Loucy (cell line): ENCODE results near the gene PRDM2.
A peak's percentile ranks its signal among the peaks of the same experiment; 100 is the strongest.

ENCODE experiments used
- H2AFZ ChIP-seq: fragments of 200-600 bp; sonication (generic); 2 replicates; pipeline ENCODE4 v1.6.0; 2016; ENCODE audit warnings: antibody characterized with exemption, mild to moderate bottlenecking, low read length, moderate library complexity
- H3F3A ChIP-seq: fragments of 200-600 bp; 2 replicates; pipeline ENCODE4 v1.6.0; 2016; ENCODE audit warnings: antibody characterized with exemption, low read depth, mild to moderate bottlenecking
- H3K27me3 ChIP-seq: fragments of 200-600 bp; sonication (generic); 2 replicates; pipeline ENCODE4 v1.6.1; 2014; ENCODE audit warnings: low read length, mild to moderate bottlenecking; ENCODE audit not compliant: insufficient read depth, poor library complexity, severe bottlenecking
- H3K36me3 ChIP-seq: fragments of 200-600 bp; sonication (generic); 2 replicates; pipeline ENCODE4 v1.6.1; 2016; ENCODE audit warnings: low read length; ENCODE audit not compliant: insufficient read depth
- H3K4me1 ChIP-seq: fragments of 200-600 bp; sonication (generic); 2 replicates; pipeline ENCODE4 v1.5.1; 2014; ENCODE audit warnings: low read length, mild to moderate bottlenecking; ENCODE audit not compliant: insufficient read depth, poor library complexity, severe bottlenecking
- H3K4me2 ChIP-seq: fragments of 200-600 bp; sonication (generic); 2 replicates; pipeline ENCODE4 v1.6.0; 2014; ENCODE audit warnings: antibody characterized with exemption, low read length, low read depth, mild to moderate bottlenecking; ENCODE audit not compliant: poor library complexity, severe bottlenecking
- H3K4me3 ChIP-seq: fragments of 200-600 bp; sonication (generic); 2 replicates; pipeline ENCODE4 v1.5.1; 2014; ENCODE audit warnings: low read length, mild to moderate bottlenecking, mixed read lengths; ENCODE audit not compliant: poor library complexity, severe bottlenecking
- H3K79me2 ChIP-seq: fragments of 200-600 bp; sonication (generic); 2 replicates; pipeline ENCODE4 v1.6.1; 2014; ENCODE audit warnings: low read length; ENCODE audit not compliant: insufficient read depth
- H3K9ac ChIP-seq: fragments of 200-600 bp; sonication (generic); 2 replicates; pipeline ENCODE4 v1.6.0; 2014; ENCODE audit warnings: mild to moderate bottlenecking, low read depth, low read length, moderate library complexity; ENCODE audit not compliant: poor library complexity, severe bottlenecking
- H3K9me2 ChIP-seq: fragments of 200-600 bp; sonication (generic); replicated peaks from 2 replicates; pipeline ENCODE4 v1.6.1; 2016; ENCODE audit warnings: low read depth, low read length, mixed read lengths
- H3K9me3 ChIP-seq: fragments of 200-600 bp; sonication (generic); 2 replicates; pipeline ENCODE4 v1.6.1; 2014; ENCODE audit warnings: mild to moderate bottlenecking, antibody characterized with exemption, low read length, low read depth; ENCODE audit not compliant: insufficient read depth
- H4K20me1 ChIP-seq: fragments of 200-600 bp; sonication (generic); 2 replicates; pipeline ENCODE4 v1.6.0; 2014; ENCODE audit warnings: antibody characterized with exemption, low read length, mild to moderate bottlenecking; ENCODE audit not compliant: insufficient read depth, poor library complexity, severe bottlenecking
- EZH2phosphoT487 ChIP-seq: fragments of 200-600 bp; IDR thresholded peaks from 2 replicates; pipeline ENCODE4 v1.6.1; 2018; ENCODE audit warnings: antibody characterized with exemption, mild to moderate bottlenecking, moderate library complexity, borderline replicate concordance
- TF ChIP-seq, protein P1 (sequence below): fragments of 200-600 bp; sonication (generic); conservative IDR thresholded peaks from 2 replicates; pipeline ENCODE4 v1.5.1; 2014; ENCODE audit warnings: mild to moderate bottlenecking, antibody characterized with exemption, low read length

Gene PRDM2

GRCh38 chr1:13728091-13728715, 28.2 kb downstream of the PRDM2 start:
- H3K79me2 ChIP-seq = peaks cover 83% of the 10 kb centered on the region
- H3K4me2 ChIP-seq = no peak overlapping the region
- peaks cover 3% of the 10 kb centered on the region; the same call in 1 of the 2 replicates for H3K36me3 ChIP-seq
- peaks cover 15% of the 10 kb centered on the region for H3F3A ChIP-seq
- no peaks in the 10 kb centered on the region for H3K27me3 ChIP-seq
- peak overlapping the region; percentile 29 for H3K9ac ChIP-seq
- H3K4me3 ChIP-seq = no peak overlapping the region
- no peaks in the 10 kb centered on the region for H3K9me2 ChIP-seq
- H2AFZ ChIP-seq = no peak overlapping the region
- H4K20me1 ChIP-seq = no peaks in the 10 kb centered on the region
- peaks cover 81% of the 10 kb centered on the region for H3K4me1 ChIP-seq
- H3K9me3 ChIP-seq = no peaks in the 10 kb centered on the region
- no peak for TF ChIP-seq EZH2phosphoT487
- TF ChIP-seq, protein P1, sequence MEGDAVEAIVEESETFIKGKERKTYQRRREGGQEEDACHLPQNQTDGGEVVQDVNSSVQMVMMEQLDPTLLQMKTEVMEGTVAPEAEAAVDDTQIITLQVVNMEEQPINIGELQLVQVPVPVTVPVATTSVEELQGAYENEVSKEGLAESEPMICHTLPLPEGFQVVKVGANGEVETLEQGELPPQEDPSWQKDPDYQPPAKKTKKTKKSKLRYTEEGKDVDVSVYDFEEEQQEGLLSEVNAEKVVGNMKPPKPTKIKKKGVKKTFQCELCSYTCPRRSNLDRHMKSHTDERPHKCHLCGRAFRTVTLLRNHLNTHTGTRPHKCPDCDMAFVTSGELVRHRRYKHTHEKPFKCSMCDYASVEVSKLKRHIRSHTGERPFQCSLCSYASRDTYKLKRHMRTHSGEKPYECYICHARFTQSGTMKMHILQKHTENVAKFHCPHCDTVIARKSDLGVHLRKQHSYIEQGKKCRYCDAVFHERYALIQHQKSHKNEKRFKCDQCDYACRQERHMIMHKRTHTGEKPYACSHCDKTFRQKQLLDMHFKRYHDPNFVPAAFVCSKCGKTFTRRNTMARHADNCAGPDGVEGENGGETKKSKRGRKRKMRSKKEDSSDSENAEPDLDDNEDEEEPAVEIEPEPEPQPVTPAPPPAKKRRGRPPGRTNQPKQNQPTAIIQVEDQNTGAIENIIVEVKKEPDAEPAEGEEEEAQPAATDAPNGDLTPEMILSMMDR = no peak

DNA sequence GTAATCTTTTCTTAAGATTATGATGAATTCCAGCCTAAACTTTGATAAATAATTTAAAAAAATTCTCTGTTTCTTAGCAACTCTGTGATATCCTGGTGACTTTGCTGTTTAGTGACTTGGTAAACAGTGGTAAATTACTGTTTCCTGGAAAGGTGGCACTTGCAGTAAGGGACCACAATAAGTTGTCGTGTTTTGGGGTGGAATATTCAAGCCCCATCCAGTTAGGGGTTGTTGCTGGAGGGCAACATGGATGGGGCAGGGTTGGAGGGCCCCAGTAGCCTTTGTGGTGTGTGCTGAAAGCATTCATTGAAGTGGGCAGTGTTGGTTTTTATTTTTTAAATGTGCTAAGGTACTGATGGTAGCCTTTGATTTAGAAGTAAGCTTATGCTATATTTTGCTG, 30.3 kb downstream of the PRDM2 start:
- no peaks in the 10 kb centered on the region for H4K20me1 ChIP-seq
- no peaks in the 10 kb centered on the region for H3K27me3 ChIP-seq
- H3K4me2 ChIP-seq = peak overlapping the region; percentile 83
- no peak for TF ChIP-seq EZH2phosphoT487
- TF ChIP-seq, protein P1 = no peak
- peaks cover 75% of the 10 kb centered on the region for H3K79me2 ChIP-seq
- peaks cover 3% of the 10 kb centered on the region; the same call in 1 of the 2 replicates for H3K36me3 ChIP-seq
- no peaks in the 10 kb centered on the region for H3K9me2 ChIP-seq
- peak overlapping the region; percentile 72 for H3K4me3 ChIP-seq
- H3K9ac ChIP-seq = peak overlapping the region; percentile 72
- H3K4me1 ChIP-seq = peaks cover 81% of the 10 kb centered on the region
- H3K9me3 ChIP-seq = no peaks in the 10 kb centered on the region
- peaks cover 18% of the 10 kb centered on the region for H3F3A ChIP-seq
- H2AFZ ChIP-seq = no peak overlapping the region; the same call in 1 of the 2 replicates

DNA sequence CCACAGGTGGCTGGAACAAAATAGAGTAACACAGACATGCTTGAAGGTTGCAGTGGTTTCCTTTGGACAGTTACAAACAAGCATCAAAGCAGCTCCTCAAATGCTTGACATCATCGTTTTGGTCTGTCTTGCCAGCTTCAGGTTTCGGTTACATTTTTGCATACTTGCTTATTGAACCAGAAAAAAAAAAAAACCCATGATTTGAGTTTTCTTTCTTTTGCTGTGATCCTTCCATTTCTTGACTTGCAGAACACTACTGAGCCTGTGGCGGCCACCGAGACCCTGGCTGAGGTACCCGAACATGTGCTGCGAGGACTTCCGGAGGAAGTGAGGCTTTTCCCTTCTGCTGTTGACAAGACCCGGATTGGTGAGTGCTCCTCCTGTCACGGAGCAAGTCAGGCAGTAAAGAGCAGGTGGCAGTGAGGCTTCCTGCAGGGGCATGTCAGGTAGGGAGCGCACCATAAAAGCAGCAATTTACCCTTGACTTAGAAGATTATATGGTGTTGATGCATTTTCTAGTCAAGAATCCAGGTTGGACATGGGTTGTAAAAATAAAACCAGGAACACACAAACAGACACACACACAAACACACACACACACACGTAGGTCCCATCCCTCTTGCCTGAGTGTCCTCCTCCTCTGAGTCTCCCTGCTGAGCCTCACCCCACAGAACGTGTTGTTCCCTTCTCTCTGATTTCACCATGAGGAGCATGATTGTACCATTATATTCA, 30.9 kb downstream of the PRDM2 start:
- no peaks in the 10 kb centered on the region for H4K20me1 ChIP-seq
- H2AFZ ChIP-seq = peak overlapping the region; percentile 13; the same call in 1 of the 2 replicates
- H3K9me3 ChIP-seq = no peaks in the 10 kb centered on the region
- TF ChIP-seq EZH2phosphoT487 = no peak
- TF ChIP-seq, protein P1 = no peak
- peak overlapping the region; percentile 72 for H3K9ac ChIP-seq
- H3K36me3 ChIP-seq = peaks cover 3% of the 10 kb centered on the region; the same call in 1 of the 2 replicates
- peaks cover 18% of the 10 kb centered on the region for H3F3A ChIP-seq
- H3K4me1 ChIP-seq = peaks cover 80% of the 10 kb centered on the region
- peak overlapping the region; percentile 83 for H3K4me2 ChIP-seq
- H3K27me3 ChIP-seq = no peaks in the 10 kb centered on the region
- H3K9me2 ChIP-seq = no peaks in the 10 kb centered on the region
- H3K79me2 ChIP-seq = peaks cover 69% of the 10 kb centered on the region
- H3K4me3 ChIP-seq = peak overlapping the region; percentile 72
